EL (cell line): ENCODE results near the gene FN3K.

Source experiments
- DNase-seq: peaks from one replicate; pipeline ENCODE4 v3.0.0-alpha.2; 2016

The FN3K gene

GRCh38 chr17:82797061-82797460 is 61.6 kb downstream of the FN3K start:
- DNase-seq: no peak

GRCh38 chr17:82798752-82799151 is 63.3 kb downstream of the FN3K start:
- DNase-seq: no peak

GRCh38 chr17:82799591-82799990 is 64.2 kb downstream of the FN3K start:
- DNase-seq: no peak
